Psoas muscle (tissue), 8 donors: ENCODE results near the gene TENM4. TPM values are rescaled to one million over a fixed set of nuclear protein-coding genes. Genes with fewer than 3 reads are reported as not detected.

Experiments
- ATAC-seq, 4 donors: fragments of 200-7000 bp; cut with Tn5 transposase; one replicate each; pipeline ENCODE4 v1.9.1; 2020; ENCODE audit warnings: moderate library complexity in 3 of 4, mild to moderate bottlenecking in 2 of 4
- DNase-seq, 2 donors: peaks; one replicate each; pipeline ENCODE4 v3.0.0-alpha.2; 2020
- H3K27ac ChIP-seq: fragments of 200-600 bp; one replicate; pipeline ENCODE4 v1.8.0; 2022
- H3K27me3 ChIP-seq, 3 donors: fragments of 200-600 bp in 1 of 3; one replicate each; pipeline versions ENCODE4 v1.6.1 to v1.8.0; 2013 to 2022; ENCODE audit warnings: low read length in 2 of 3, mild to moderate bottlenecking in 2 of 3, moderate library complexity in 1 of 3; ENCODE audit not compliant: insufficient read depth in 3 of 3
- H3K36me3 ChIP-seq, 2 donors: fragments of 200-600 bp in 1 of 2; one replicate each; pipeline versions ENCODE4 v1.6.1 to v1.8.0; 2013 to 2022; ENCODE audit warnings: low read depth in 1 of 2, mild to moderate bottlenecking in 1 of 2, moderate library complexity in 1 of 2; ENCODE audit not compliant: insufficient read depth in 1 of 2
- H3K4me1 ChIP-seq: fragments of 200-600 bp; one replicate; pipeline ENCODE4 v1.8.0; 2022
- H3K4me3 ChIP-seq: fragments of 200-600 bp; one replicate; pipeline ENCODE4 v1.8.0; 2022; ENCODE audit warnings: mild to moderate bottlenecking
- H3K9me3 ChIP-seq: fragments of 200-600 bp; one replicate; pipeline ENCODE4 v1.8.0; 2022
- CTCF ChIP-seq: fragments of 200-600 bp; IDR thresholded peaks from one replicate; pipeline ENCODE4 v1.8.0; 2022; ENCODE audit warnings: antibody characterized with exemption
- WGBS, 3 donors: extraction: QIAGEN DNeasy Blood & Tissue Kit; methylation state at CpG; one replicate each; pipeline versions ENCODE4 v1.1.6 to v1.1.7; 2013; 5-methylcytosine and 5-hydroxymethylcytosine counted together
- intact Hi-C, 2 donors: fragments of 100-400 bp; cut with DNase I; formaldehyde crosslinking; loops; one replicate each; pipeline versions ENCODE4 v1.11.0 to v1.14.2; 2022
- polyA plus RNA-seq, 3 donors: library from polyadenylated mRNA; stranded (reverse); fragments of 200-250 nt; gene quantifications; one replicate each; pipeline ENCODE4 v1.2.3, GENCODE V29; 2013
- total RNA-seq, 4 donors: library from RNA; stranded (reverse); fragmentation: NEBNext Ultra II Directional in 2 of 4; extraction: Animal tissue kit (Norgen Biotek cat#: 25700) in 2 of 4; gene quantifications; one replicate each; pipeline versions ENCODE4 v1.2.1 to v1.2.4, GENCODE V29; 2021 to 2023
- donor health status: healthy with polysubstance abuse.
- donor health status: DM: no; HTN: no; CAD: no; lungs with moderate emphysema.
- donor health status: Bipolar disorder and iron deficiency.
- donor health status: healthy.
- donor health status: DM: yes; HTN: yes; CAD: no.
- donor health status: DM: no; HTN: no; CAD: no.
- donor health status: DM: no; HTN: no; CAD: no.
- donor health status: DM: yes; HTN: yes; CAD: no.

The TENM4 gene
- total and polyA plus RNA-seq, 7 donors, result 0.05 to 1.7 (median 0.48) TPM

DNA sequence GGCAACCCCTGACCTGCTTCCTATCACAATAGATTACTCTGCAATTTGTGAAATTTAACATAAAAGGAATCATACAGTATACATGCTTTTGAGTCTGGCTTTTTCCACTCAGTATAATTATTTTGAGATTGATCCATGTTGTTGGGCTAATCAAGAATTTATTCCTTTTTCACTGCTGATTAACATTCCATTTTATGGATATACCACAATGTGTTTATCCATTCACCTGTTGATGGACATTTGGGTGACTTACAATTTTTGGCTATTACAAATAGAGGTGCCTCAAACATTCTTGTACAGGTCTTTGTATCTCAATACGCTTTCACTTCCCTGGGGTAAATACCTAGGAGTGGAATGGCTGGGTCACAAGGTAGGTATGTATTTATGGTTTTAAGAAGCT, 24.9 kb downstream of the TENM4 start:
- Histone ChIP-seq H3K4me3 (no peak overlapping the region), H3K27ac (no peak overlapping the region), H3K36me3 (no peaks in the 10 kb centered on the region), H3K9me3 (no peaks in the 10 kb centered on the region), H3K4me1 (no peaks in the 10 kb centered on the region), H3K27me3 (peaks cover 0 to 9% (median 0%) of the 10 kb centered on the region in 3 donors)
- no peak for TF ChIP-seq CTCF
- no peak for DNase-seq
- WGBS, 3 donors, result 97 to 100% (median 97%) methylated on average over 1 of the region's 1 CpG
- intact Hi-C loops, result no loop called here
- ATAC-seq, result no peak

- ATAC-seq, result no peak
- H3K36me3 ChIP-seq, result no peaks in the 10 kb centered on the region
- H3K9me3 ChIP-seq, result no peaks in the 10 kb centered on the region
- peaks cover 0 to 5% (median 2%) of the 10 kb centered on the region in 3 donors for H3K27me3 ChIP-seq
- H3K4me3 ChIP-seq, result no peak overlapping the region
- no peaks in the 10 kb centered on the region for H3K4me1 ChIP-seq
- no peak for TF ChIP-seq CTCF
- 63 to 73% (median 68%) methylated on average over 1 of the region's 1 CpG for WGBS, 3 donors
- intact Hi-C loops, result no loop called here
- H3K27ac ChIP-seq, result no peak overlapping the region
- no peak for DNase-seq
These were observed 25.4 kb downstream of the TENM4 start for GRCh38 chr11:79415411-79415810.

DNA sequence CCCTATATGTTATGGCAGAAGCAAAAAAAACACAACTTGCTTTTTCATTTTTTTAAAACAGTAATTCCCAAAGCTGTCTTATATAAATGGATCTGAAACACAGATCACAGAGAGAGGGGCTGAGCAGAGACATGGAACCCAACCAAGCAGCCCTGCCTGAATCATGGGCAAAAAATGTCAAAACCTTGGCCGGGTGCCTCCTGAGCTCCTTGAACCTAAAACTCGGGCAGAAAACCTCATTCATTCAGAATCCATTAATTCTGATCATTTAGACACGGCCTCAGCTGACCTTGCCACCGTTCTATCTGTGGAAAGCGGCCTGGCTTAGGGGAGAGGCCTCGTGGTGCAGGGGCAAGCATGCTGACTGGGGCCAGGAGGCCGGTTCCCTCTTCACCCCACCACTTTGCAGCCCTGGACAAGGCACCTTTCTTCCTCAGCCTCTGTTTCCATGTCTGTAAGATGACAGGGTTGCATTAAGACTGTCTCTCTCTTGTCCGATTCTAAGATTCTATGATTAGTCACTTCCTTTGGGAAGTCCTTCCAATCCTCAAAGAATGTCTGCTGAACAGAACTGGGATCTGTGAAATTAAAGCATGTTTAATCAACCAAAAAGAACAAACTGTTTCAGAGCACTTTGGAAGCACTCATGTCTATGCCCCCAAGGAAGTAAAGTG, 26.0 kb downstream of the TENM4 start:
- H3K27me3 ChIP-seq, result peaks cover 0 to 3% (median 2%) of the 10 kb centered on the region in 3 donors
- no peak for TF ChIP-seq CTCF
- H3K36me3 ChIP-seq, result no peaks in the 10 kb centered on the region
- no peak overlapping the region for H3K4me3 ChIP-seq
- no peaks in the 10 kb centered on the region for H3K9me3 ChIP-seq
- 36 to 44% (median 39%) methylated on average over 8 of the region's 8 CpGs for WGBS, 3 donors
- H3K4me1 ChIP-seq, result no peaks in the 10 kb centered on the region
- peak in 3 of 4 donors; percentile 16 to 52 (median 48) for ATAC-seq
- DNase-seq, result peak; percentile 55 to 57
- intact Hi-C loops, result no loop called here
- H3K27ac ChIP-seq, result no peak overlapping the region

GRCh38 chr11:79414041-79414440, 26.8 kb downstream of the TENM4 start:
- ATAC-seq (peak in 1 of 4 donors; percentile 10), DNase-seq (no peak)
- no peaks in the 10 kb centered on the region for H3K9me3 ChIP-seq

More at GRCh38 chr11:79414041-79414440, 26.8 kb downstream of the TENM4 start:
- intact Hi-C loops, result no loop called here
- H3K4me1 ChIP-seq, result no peaks in the 10 kb centered on the region
- no peak for TF ChIP-seq CTCF
- H3K27ac ChIP-seq, result no peak overlapping the region
- H3K27me3 ChIP-seq, result peaks cover 0 to 4% (median 3%) of the 10 kb centered on the region in 3 donors
- WGBS, 3 donors, result 25 to 29% (median 25%) methylated on average over 3 of the region's 3 CpGs
- no peaks in the 10 kb centered on the region for H3K36me3 ChIP-seq
- H3K4me3 ChIP-seq, result no peak overlapping the region
